Measurements from ENCODE around the gene METTL8.

Gene METTL8

DNA sequence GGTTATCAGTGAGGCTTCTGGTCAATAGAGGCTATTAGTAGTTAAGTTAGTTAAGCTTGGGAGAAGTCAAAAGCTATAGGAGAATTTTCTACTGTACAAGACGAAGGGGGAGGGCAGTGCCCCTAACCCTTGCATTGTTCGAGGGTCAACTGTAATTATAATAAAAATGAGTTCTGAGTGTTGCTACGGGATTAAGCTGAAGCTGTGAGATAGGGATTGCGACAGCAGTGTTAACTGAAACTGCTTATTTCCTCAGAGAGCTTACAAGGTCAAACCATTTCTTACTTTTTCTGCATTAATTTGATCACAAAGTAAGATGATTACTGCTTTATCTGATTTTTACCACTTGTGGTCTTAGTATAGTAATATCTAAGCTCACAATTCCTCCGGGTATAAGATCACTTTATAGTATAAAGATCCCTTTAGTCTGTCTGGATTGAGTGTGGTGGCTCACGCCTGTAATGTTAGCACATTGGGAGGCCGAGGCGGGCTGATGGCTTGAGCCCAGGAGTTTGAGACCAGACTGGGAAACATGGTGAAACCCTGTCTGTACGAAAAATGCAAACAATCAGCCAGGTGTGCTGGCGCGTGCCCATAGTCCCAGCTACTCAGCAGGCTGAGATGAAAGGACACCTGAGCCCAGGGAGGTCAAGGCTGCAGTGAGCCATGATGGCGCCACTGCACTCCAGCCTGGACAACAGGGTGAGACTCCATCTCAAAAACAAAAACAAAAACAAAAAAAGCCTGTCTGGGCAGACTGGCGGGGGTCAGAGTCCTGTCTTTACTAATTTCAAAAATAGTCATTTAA, 153.6 kb downstream of the METTL8 start:
- no peaks in the 10 kb centered on the region for H3K27me3 Mint-ChIP-seq
- H3K9me3 Mint-ChIP-seq = no peaks in the 10 kb centered on the region
- no peaks in the 10 kb centered on the region for H3K36me3 Mint-ChIP-seq (ENCODE audit: low read depth)
- intact Hi-C loops (cut with micrococcal nuclease) = no loop called here
- no peaks in the 10 kb centered on the region for H3K4me1 Mint-ChIP-seq (ENCODE audit: low read depth)
- no peak overlapping the region for H3K4me3 Mint-ChIP-seq
- no peak overlapping the region for H3K27ac Mint-ChIP-seq

DNA sequence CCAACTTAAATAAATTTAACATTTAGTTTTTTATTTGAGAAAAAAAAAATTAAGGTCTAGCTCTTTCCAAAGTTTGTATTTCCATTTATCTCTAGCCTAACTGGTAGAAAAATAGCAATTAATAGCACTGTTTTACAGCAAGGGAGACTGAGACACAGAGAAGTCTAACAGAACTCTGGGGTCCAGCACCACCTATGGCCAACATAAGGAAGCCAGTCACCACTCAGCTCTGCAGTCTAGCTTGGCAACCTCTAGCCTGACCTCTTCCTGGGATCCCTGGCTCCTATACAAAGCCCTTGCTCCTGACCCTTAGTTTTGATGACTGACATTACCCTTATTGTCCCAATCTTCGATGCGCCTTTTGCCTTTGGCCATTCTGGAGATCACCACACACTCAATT, 159.0 kb downstream of the METTL8 start:
- Mint-ChIP-seq H3K36me3 (ENCODE audit: low read depth) (no peaks in the 10 kb centered on the region), H3K9me3 (no peaks in the 10 kb centered on the region), H3K27ac (no peak overlapping the region), H3K27me3 (no peaks in the 10 kb centered on the region), H3K4me3 (no peak overlapping the region), H3K4me1 (ENCODE audit: low read depth) (peaks cover 9% of the 10 kb centered on the region)
- intact Hi-C loops (cut with micrococcal nuclease) = loop anchor here (5.0 kb wide), 1 partner anchor 112 kb away; the partner anchor contains the start of gene TLK1

GRCh38 chr2:171271971-171272436, 161.8 kb downstream of the METTL8 start:
- Mint-ChIP-seq H3K9me3 (no peaks in the 10 kb centered on the region), H3K27me3 (no peaks in the 10 kb centered on the region), H3K4me3 (no peak overlapping the region), H3K36me3 (ENCODE audit: low read depth) (no peaks in the 10 kb centered on the region), H3K27ac (no peak overlapping the region), H3K4me1 (ENCODE audit: low read depth) (peaks cover 9% of the 10 kb centered on the region)
- intact Hi-C loops (cut with micrococcal nuclease) = loop anchor here (5.0 kb wide), 1 partner anchor 110 kb away; the partner anchor contains the start of gene TLK1

DNA sequence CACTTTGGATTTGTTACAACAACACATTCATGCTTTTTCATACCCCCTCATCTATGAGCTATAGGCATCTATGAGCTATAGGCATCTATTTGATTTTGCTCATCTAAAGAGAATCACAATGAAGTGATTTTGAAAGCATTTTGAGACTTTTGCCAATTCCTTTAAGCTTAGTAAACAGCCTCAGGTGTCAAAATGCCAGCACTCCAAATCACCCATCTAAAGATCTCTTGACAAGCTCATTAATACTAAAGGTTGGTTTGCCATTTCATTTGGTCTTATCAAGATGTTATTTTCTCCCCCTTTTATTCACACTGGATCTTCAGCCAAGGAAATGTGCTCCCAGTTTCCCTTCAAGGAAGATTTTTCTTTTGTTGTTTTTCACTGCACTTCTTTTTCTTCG, 162.4 kb downstream of the METTL8 start:
- intact Hi-C loops (cut with micrococcal nuclease) = loop anchor here (5.0 kb wide), 1 partner anchor 109 kb away; the partner anchor contains the start of gene TLK1
- H3K27ac Mint-ChIP-seq = no peak overlapping the region
- H3K36me3 Mint-ChIP-seq (ENCODE audit: low read depth) = no peaks in the 10 kb centered on the region
- H3K4me3 Mint-ChIP-seq = no peak overlapping the region
- H3K4me1 Mint-ChIP-seq (ENCODE audit: low read depth) = peaks cover 9% of the 10 kb centered on the region
- H3K27me3 Mint-ChIP-seq = no peaks in the 10 kb centered on the region
- no peaks in the 10 kb centered on the region for H3K9me3 Mint-ChIP-seq

- no peaks in the 10 kb centered on the region for H3K27me3 Mint-ChIP-seq
- H3K4me1 Mint-ChIP-seq (ENCODE audit: low read depth) = peaks cover 15% of the 10 kb centered on the region
- no peak overlapping the region for H3K27ac Mint-ChIP-seq
- H3K9me3 Mint-ChIP-seq = no peaks in the 10 kb centered on the region
- intact Hi-C loops (cut with micrococcal nuclease) = no loop called here
- H3K4me3 Mint-ChIP-seq = no peak overlapping the region
- no peaks in the 10 kb centered on the region for H3K36me3 Mint-ChIP-seq (ENCODE audit: low read depth)
Measured at GRCh38 chr2:171267855-171268629, 165.7 kb downstream of the METTL8 start.
